Dendritic cell treated with granulocyte-macrophage colony-stimulating factor and Interleukin-4, amounts not matched to agents 40 ng/mL and 50 ng/mL, for 4 days (primary cell): ENCODE measurements around the gene KDM4B.

ENCODE experiments used
- H3K27ac Mint-ChIP-seq: one replicate; pipeline ENCODE4 v1.8.0; 2022; ENCODE audit warnings: mild to moderate bottlenecking, mixed read lengths
- H3K27me3 Mint-ChIP-seq: one replicate; pipeline ENCODE4 v1.8.0; 2022; ENCODE audit warnings: mild to moderate bottlenecking, mixed read lengths
- H3K36me3 Mint-ChIP-seq: one replicate; pipeline ENCODE4 v1.8.0; 2022; ENCODE audit warnings: low read depth, mixed read lengths
- H3K4me1 Mint-ChIP-seq: one replicate; pipeline ENCODE4 v1.8.0; 2022; ENCODE audit warnings: low read depth, mixed read lengths
- H3K4me3 Mint-ChIP-seq: one replicate; pipeline ENCODE4 v1.8.0; 2022; ENCODE audit warnings: mild to moderate bottlenecking, moderate library complexity, mixed read lengths
- H3K9me3 Mint-ChIP-seq: one replicate; pipeline ENCODE4 v1.8.0; 2022; ENCODE audit warnings: mixed read lengths
- intact Hi-C: fragments of 100-400 bp; cut with micrococcal nuclease; formaldehyde crosslinking; loops from one replicate; pipeline ENCODE4 v1.15.0; 2022

The KDM4B gene

DNA sequence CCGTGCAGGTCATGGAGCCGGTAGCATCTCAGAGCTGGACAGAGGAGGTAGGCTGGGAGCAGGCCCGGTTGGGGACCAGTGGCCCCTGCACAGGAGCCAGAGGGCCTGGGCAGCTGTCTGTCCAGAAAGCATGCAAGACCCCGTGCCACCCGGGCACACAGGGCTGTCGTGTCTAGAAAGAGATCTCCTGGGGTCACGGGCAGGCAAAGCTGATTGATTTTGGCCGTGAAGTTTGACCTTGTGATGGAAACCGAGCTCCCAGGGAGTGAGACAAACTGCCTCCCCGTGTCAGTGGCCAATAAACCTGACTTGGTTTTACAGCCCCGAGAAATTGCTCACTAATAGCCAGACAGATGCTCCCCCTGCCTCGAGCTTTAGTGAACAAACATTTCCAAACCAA is 98.8 kb downstream of the KDM4B start:
- Mint-ChIP-seq H3K27ac (no peak overlapping the region), H3K4me1 (no peaks in the 10 kb centered on the region), H3K9me3 (peaks cover 6% of the 10 kb centered on the region), H3K27me3 (no peaks in the 10 kb centered on the region), H3K36me3 (peaks cover 94% of the 10 kb centered on the region), H3K4me3 (no peak overlapping the region)
- intact Hi-C loops, result no loop called here

- Mint-ChIP-seq H3K27me3 (no peaks in the 10 kb centered on the region), H3K4me1 (peaks cover 2% of the 10 kb centered on the region), H3K9me3 (no peaks in the 10 kb centered on the region), H3K36me3 (peaks cover 94% of the 10 kb centered on the region), H3K4me3 (no peak overlapping the region), H3K27ac (no peak overlapping the region)
- intact Hi-C loops, result no loop called here
These were observed 99.5 kb downstream of the KDM4B start for GRCh38 chr19:5068233-5069072.

- H3K4me1 Mint-ChIP-seq, result peaks cover 20% of the 10 kb centered on the region
These were observed 101.4 kb downstream of the KDM4B start for GRCh38 chr19:5070331-5070730.

DNA sequence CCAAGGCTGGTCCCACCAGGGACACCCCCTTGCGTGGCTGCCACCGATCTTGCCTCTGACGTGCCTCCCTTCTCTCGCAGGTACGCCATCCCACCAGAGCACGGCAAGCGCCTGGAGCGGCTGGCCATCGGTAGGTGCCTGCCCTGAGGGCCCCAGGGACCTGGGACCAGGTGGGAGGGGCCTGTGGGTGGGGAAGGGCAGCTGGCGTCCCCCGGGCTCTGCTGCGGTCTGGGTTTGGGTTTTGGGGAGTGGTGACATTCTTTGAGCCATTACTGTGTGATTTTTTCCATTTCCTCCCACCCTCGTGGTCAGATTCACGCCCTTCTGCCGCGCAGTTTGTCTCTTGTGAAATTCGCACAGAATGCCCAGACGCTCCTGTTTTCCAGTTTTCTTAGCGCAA is 102.0 kb downstream of the KDM4B start:
- no peaks in the 10 kb centered on the region for H3K9me3 Mint-ChIP-seq
- peaks cover 86% of the 10 kb centered on the region for H3K36me3 Mint-ChIP-seq
- no peak overlapping the region for H3K4me3 Mint-ChIP-seq
- H3K27ac Mint-ChIP-seq, result no peak overlapping the region
- peaks cover 20% of the 10 kb centered on the region for H3K4me1 Mint-ChIP-seq
- intact Hi-C loops, result no loop called here
- H3K27me3 Mint-ChIP-seq, result no peaks in the 10 kb centered on the region

More at GRCh38 chr19:5070331-5070730, 101.4 kb downstream of the KDM4B start:
- no peaks in the 10 kb centered on the region for H3K27me3 Mint-ChIP-seq
- intact Hi-C loops, result no loop called here
- H3K9me3 Mint-ChIP-seq, result no peaks in the 10 kb centered on the region
- peaks cover 87% of the 10 kb centered on the region for H3K36me3 Mint-ChIP-seq
- no peak overlapping the region for H3K4me3 Mint-ChIP-seq
- no peak overlapping the region for H3K27ac Mint-ChIP-seq

- no peaks in the 10 kb centered on the region for H3K9me3 Mint-ChIP-seq
- H3K36me3 Mint-ChIP-seq, result peaks cover 83% of the 10 kb centered on the region
- H3K4me3 Mint-ChIP-seq, result no peak overlapping the region
- no peak overlapping the region for H3K27ac Mint-ChIP-seq
- intact Hi-C loops, result no loop called here
- H3K27me3 Mint-ChIP-seq, result no peaks in the 10 kb centered on the region
- peaks cover 21% of the 10 kb centered on the region for H3K4me1 Mint-ChIP-seq
These were observed 102.7 kb downstream of the KDM4B start for GRCh38 chr19:5071579-5071978.

DNA sequence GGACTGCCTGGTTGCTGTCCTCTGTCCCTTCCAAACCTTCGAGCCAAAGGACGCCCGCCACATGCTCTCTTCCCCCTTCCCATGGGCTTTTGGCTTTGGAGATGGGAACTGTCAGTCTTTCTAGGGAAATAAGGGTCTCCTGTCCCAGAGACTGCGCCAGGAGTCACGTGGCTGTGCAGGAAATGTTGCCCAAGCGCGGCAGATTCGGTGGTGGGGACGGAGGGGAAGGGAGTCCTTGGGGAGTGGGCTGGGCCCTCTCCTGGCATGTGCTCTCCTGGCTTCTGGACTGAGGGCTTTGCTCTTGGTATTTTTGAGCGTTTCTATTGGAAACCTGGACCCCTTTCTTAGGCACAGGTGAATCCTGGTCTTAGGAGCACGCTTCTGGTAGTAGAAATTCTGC is 103.2 kb downstream of the KDM4B start:
- no peak overlapping the region for H3K4me3 Mint-ChIP-seq
- no peaks in the 10 kb centered on the region for H3K9me3 Mint-ChIP-seq
- H3K27ac Mint-ChIP-seq, result no peak overlapping the region
- H3K27me3 Mint-ChIP-seq, result no peaks in the 10 kb centered on the region
- intact Hi-C loops, result no loop called here
- H3K36me3 Mint-ChIP-seq, result peaks cover 83% of the 10 kb centered on the region
- peaks cover 26% of the 10 kb centered on the region for H3K4me1 Mint-ChIP-seq

GRCh38 chr19:5073153-5073844 is 104.4 kb downstream of the KDM4B start:
- Mint-ChIP-seq H3K27ac (no peak overlapping the region), H3K9me3 (no peaks in the 10 kb centered on the region), H3K4me3 (no peak overlapping the region)

DNA sequence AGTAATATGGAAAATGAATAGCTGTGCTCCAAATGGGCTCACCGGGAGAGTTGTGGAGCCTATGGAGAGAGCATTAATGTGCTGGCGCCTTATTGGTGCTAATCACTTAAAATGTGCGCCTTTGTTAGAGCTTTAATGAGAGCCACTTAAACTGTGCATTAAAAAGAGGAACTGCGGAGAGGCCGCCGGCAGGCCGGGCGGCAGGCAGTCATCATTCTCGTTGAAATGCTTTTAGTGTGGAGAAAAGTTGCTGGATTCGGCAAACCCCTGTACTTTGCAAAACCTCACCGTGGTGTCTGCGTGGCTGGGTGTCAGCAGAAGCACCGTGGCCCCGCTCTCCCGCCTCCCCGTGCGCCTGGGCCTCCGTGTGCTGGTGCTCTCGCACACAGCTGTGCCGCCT is 105.5 kb downstream of the KDM4B start:
- Mint-ChIP-seq H3K4me3 (no peak overlapping the region), H3K9me3 (no peaks in the 10 kb centered on the region), H3K4me1 (peaks cover 31% of the 10 kb centered on the region), H3K36me3 (peaks cover 90% of the 10 kb centered on the region), H3K27me3 (no peaks in the 10 kb centered on the region), H3K27ac (no peak overlapping the region)
- intact Hi-C loops, result no loop called here

More at GRCh38 chr19:5073153-5073844, 104.4 kb downstream of the KDM4B start:
- intact Hi-C loops, result no loop called here
- Mint-ChIP-seq H3K36me3 (peaks cover 83% of the 10 kb centered on the region), H3K4me1 (peaks cover 31% of the 10 kb centered on the region), H3K27me3 (no peaks in the 10 kb centered on the region)

DNA sequence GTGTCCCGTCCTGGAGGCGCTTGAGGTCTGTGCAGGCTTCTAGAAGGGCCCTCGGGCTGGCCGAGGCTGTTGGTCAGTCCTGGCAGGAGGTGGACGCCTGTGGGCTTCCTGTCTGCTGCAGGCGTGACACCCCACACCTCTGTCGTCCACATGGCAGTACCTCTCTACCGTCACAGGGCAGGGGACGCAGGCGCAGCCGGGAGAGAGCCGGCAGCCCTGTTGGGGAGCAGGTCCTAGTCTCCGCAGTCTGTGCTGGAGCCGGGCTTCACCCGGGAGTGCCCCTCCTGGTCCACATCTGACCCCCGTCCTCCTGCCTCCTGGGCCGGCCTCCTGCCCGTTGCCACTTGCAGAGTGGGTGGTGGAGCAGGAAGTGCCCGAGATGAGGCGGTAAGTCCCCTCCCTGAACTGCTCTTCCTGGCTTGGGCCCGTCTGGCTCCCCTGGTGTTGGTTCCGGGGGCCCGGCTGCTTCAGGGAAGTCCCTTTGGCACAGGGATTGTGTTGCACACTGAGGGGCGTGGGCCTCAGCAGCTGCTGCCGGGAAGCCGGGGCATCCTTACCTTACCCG is 106.0 kb downstream of the KDM4B start:
- peaks cover 31% of the 10 kb centered on the region for H3K4me1 Mint-ChIP-seq
- no peaks in the 10 kb centered on the region for H3K27me3 Mint-ChIP-seq
- H3K4me3 Mint-ChIP-seq, result no peak overlapping the region
- H3K36me3 Mint-ChIP-seq, result peaks cover 90% of the 10 kb centered on the region
- intact Hi-C loops, result no loop called here
- no peaks in the 10 kb centered on the region for H3K9me3 Mint-ChIP-seq
- no peak overlapping the region for H3K27ac Mint-ChIP-seq

GRCh38 chr19:5075597-5075996 is 106.7 kb downstream of the KDM4B start:
- no peaks in the 10 kb centered on the region for H3K27me3 Mint-ChIP-seq
- H3K4me1 Mint-ChIP-seq, result peaks cover 31% of the 10 kb centered on the region
- intact Hi-C loops, result no loop called here
- no peak overlapping the region for H3K4me3 Mint-ChIP-seq
- H3K36me3 Mint-ChIP-seq, result peaks cover 90% of the 10 kb centered on the region
- no peaks in the 10 kb centered on the region for H3K9me3 Mint-ChIP-seq
- no peak overlapping the region for H3K27ac Mint-ChIP-seq

DNA sequence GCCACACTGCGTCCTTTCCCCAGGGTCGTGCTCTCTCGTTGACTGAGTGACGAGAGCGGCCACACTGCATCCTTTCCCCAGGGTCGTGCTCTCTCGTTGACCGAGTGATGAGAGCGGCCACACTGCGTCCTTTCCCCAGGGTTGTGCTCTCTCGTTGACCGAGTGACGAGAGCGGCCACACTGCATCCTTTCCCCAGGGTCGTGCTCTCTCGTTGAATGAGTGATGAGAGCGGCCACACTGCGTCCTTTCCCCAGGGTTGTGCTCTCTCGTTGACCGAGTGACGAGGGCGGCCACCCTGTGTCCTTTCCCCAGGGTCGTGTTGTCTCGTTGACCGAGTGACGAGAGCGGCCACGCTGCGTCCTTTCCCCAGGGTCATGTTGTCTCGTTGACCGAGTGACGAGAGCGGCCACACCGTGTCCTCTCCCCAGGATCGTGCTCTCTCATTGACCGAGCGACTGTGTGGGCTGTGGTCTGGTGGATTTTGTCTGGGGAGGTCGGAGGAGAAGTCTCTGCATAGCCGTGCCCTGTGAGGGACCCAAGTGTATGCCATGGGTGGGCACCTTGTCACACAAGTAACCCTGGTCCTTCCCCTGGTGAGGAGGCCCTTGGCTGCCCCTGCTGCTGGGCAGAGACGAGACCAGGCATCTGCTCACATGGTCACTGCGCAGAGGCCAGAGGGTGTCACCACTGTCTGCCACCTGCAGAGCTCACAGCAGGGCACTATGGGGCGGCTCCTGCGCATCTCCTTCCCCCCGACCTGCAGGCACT is 107.7 kb downstream of the KDM4B start:
- Mint-ChIP-seq H3K9me3 (no peaks in the 10 kb centered on the region), H3K27me3 (no peaks in the 10 kb centered on the region), H3K4me3 (no peak overlapping the region), H3K27ac (no peak overlapping the region), H3K4me1 (peaks cover 31% of the 10 kb centered on the region), H3K36me3 (peaks cover 90% of the 10 kb centered on the region)
- intact Hi-C loops, result no loop called here

GRCh38 chr19:5077209-5077515 is 108.2 kb downstream of the KDM4B start:
- Mint-ChIP-seq H3K4me1 (peaks cover 31% of the 10 kb centered on the region), H3K9me3 (no peaks in the 10 kb centered on the region), H3K27ac (no peak overlapping the region), H3K27me3 (no peaks in the 10 kb centered on the region), H3K36me3 (peaks cover 90% of the 10 kb centered on the region), H3K4me3 (no peak overlapping the region)
- intact Hi-C loops, result no loop called here

DNA sequence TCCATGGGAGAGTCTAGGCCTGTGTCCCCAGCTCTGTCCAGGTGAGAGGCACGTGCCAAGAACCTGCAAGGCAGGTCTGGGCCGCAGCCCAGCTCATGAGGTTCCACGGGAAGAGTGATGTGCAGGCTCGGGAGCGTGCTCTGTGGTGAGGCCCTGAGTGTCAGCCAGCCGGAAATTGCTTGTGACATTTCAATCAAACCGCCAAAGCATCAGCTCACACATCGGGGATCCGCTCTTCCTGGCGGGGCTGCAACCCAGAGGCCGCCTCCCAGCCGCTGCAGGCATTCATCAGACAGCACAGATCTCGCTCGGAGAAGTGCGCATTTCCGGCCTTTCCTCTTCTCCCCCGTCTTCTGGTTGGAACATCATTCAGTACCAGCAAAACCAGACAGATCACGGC is 109.3 kb downstream of the KDM4B start:
- H3K27ac Mint-ChIP-seq, result no peak overlapping the region
- H3K27me3 Mint-ChIP-seq, result no peaks in the 10 kb centered on the region
- no peak overlapping the region for H3K4me3 Mint-ChIP-seq
- peaks cover 35% of the 10 kb centered on the region for H3K4me1 Mint-ChIP-seq
- peaks cover 90% of the 10 kb centered on the region for H3K36me3 Mint-ChIP-seq
- intact Hi-C loops, result no loop called here
- no peaks in the 10 kb centered on the region for H3K9me3 Mint-ChIP-seq

- H3K4me1 Mint-ChIP-seq, result peaks cover 32% of the 10 kb centered on the region
These were observed 109.8 kb downstream of the KDM4B start for GRCh38 chr19:5078666-5079065.

More at GRCh38 chr19:5078666-5079065, 109.8 kb downstream of the KDM4B start:
- Mint-ChIP-seq H3K9me3 (no peaks in the 10 kb centered on the region), H3K27me3 (no peaks in the 10 kb centered on the region), H3K4me3 (no peak overlapping the region), H3K36me3 (peaks cover 90% of the 10 kb centered on the region), H3K27ac (no peak overlapping the region)
- intact Hi-C loops, result no loop called here
